GM21423 (cell line): ENCODE results near the gene GALNT17.
"Not testable (repeated sequence)": the region's sequence is repeated elsewhere in the genome, so short reads cannot be mapped to it uniquely, and the experiment has no call there.

ENCODE experiments used
- ATAC-seq: cut with Tn5 transposase; IDR thresholded peaks from one replicate; pipeline ENCODE4 v1.9.1; 2021; ENCODE audit warnings: mild to moderate bottlenecking, moderate library complexity; ENCODE audit not compliant: unreplicated experiment

GALNT17 gene

GRCh38 chr7:71157757-71158156, 25.8 kb downstream of the GALNT17 start:
- no peak for ATAC-seq

GRCh38 chr7:71165708-71166107, 33.8 kb downstream of the GALNT17 start:
- no peak for ATAC-seq

- no peak for ATAC-seq
Measured at GRCh38 chr7:71171476-71171875, 39.5 kb downstream of the GALNT17 start.

GRCh38 chr7:71173955-71174354, 42.0 kb downstream of the GALNT17 start:
- ATAC-seq, result no peak

GRCh38 chr7:71182438-71182935, 50.5 kb downstream of the GALNT17 start:
- ATAC-seq, result no peak

GRCh38 chr7:71184136-71184535, 52.2 kb downstream of the GALNT17 start:
- ATAC-seq, result no peak

- ATAC-seq, result no peak
Measured at GRCh38 chr7:71184609-71185008, 52.7 kb downstream of the GALNT17 start.

GRCh38 chr7:71186535-71187057, 54.7 kb downstream of the GALNT17 start:
- no peak for ATAC-seq

- no peak for ATAC-seq
Measured at GRCh38 chr7:71191771-71192170, 59.8 kb downstream of the GALNT17 start.

GRCh38 chr7:71193099-71193810, 61.3 kb downstream of the GALNT17 start:
- no peak for ATAC-seq

GRCh38 chr7:71198391-71198790, 66.4 kb downstream of the GALNT17 start:
- ATAC-seq, result no peak

- ATAC-seq, result no peak
Measured at GRCh38 chr7:71198887-71199286, 66.9 kb downstream of the GALNT17 start.

- no peak for ATAC-seq
Measured at GRCh38 chr7:71206184-71206583, 74.2 kb downstream of the GALNT17 start.

- no peak for ATAC-seq
Measured at GRCh38 chr7:71208881-71209280, 76.9 kb downstream of the GALNT17 start.

- ATAC-seq, result not testable (repeated sequence)
Measured at GRCh38 chr7:71209484-71209883, 77.5 kb downstream of the GALNT17 start.

- no peak for ATAC-seq
Measured at GRCh38 chr7:71210220-71210619, 78.3 kb downstream of the GALNT17 start.

- ATAC-seq, result not testable (repeated sequence)
Measured at GRCh38 chr7:71212433-71212832, 80.5 kb downstream of the GALNT17 start.

- ATAC-seq, result no peak
Measured at GRCh38 chr7:71216211-71216610, 84.3 kb downstream of the GALNT17 start.

- ATAC-seq, result no peak
Measured at GRCh38 chr7:71220210-71220695, 88.3 kb downstream of the GALNT17 start.

- ATAC-seq, result no peak
Measured at GRCh38 chr7:71221049-71221448, 89.1 kb downstream of the GALNT17 start.

GRCh38 chr7:71221549-71221948, 89.6 kb downstream of the GALNT17 start:
- no peak for ATAC-seq

GRCh38 chr7:71227126-71227525, 95.2 kb downstream of the GALNT17 start:
- no peak for ATAC-seq
